PC-3 (cell line): ENCODE results near the gene PNMA6E. TPM values are rescaled to one million over a fixed set of nuclear protein-coding genes. Genes with fewer than 3 reads are reported as not detected.
"Not testable (repeated sequence)": the region's sequence is repeated elsewhere in the genome, so short reads cannot be mapped to it uniquely, and the experiment has no call there.

Experiments
- ATAC-seq: fragments of 200-7000 bp; cut with Tn5 transposase; 2 replicates; pipeline ENCODE4 v1.9.1; 2020; ENCODE audit warnings: mild to moderate bottlenecking, moderate library complexity
- BruUV-seq: library from RNA; stranded (reverse); fragments of 400-500 nt; replicated peaks from 2 replicates; lab custom pipeline; 2021; lab: Mats Ljungman, UMichigan
- CTCF ChIA-PET: fragments of 300-600 bp; sonication (Branson Sonifier 250); formaldehyde crosslinking; loops from one replicate; lab custom pipeline; 2022; ENCODE audit warnings: antibody characterized with exemption; lab: Charles Lee
- POLR2A ChIA-PET: fragments of 300-600 bp; sonication (Branson Sonifier 250); formaldehyde crosslinking; loops from one replicate; lab custom pipeline; 2022; ENCODE audit warnings: antibody characterized with exemption; ENCODE audit not compliant: unreplicated experiment; lab: Charles Lee
- DNase-seq: peaks from one replicate; pipeline ENCODE4 v3.0.0-alpha.2; 2015
- H2AFZ ChIP-seq: fragments of 300-600 bp; sonication (generic); 2 replicates; pipeline ENCODE4 v1.6.0; 2016; ENCODE audit warnings: antibody characterized with exemption, low read length
- H3F3A ChIP-seq: fragments of 300-600 bp; sonication (generic); one replicate; pipeline ENCODE4 v1.6.0; 2017; ENCODE audit warnings: antibody characterized with exemption, low read length, control low read depth, mild to moderate bottlenecking; ENCODE audit not compliant: unreplicated experiment
- H3K27ac ChIP-seq: fragments of 300-600 bp; sonication (generic); 2 replicates; pipeline ENCODE4 v1.5.1; 2016; ENCODE audit warnings: mild to moderate bottlenecking, low read length
- H3K27me3 ChIP-seq: fragments of 300-600 bp; sonication (generic); 2 replicates; pipeline ENCODE4 v1.6.1; 2016; ENCODE audit warnings: low read length, mixed read lengths
- H3K36me3 ChIP-seq: fragments of 300-600 bp; sonication (generic); 2 replicates; pipeline ENCODE4 v1.6.1; 2016; ENCODE audit warnings: low read depth, mixed run types, low read length, mixed read lengths
- H3K4me1 ChIP-seq: fragments of 300-600 bp; sonication (generic); 2 replicates; pipeline ENCODE4 v1.5.1; 2016; ENCODE audit warnings: low read length; ENCODE audit not compliant: insufficient read depth
- H3K4me2 ChIP-seq: fragments of 300-600 bp; sonication (generic); 2 replicates; pipeline ENCODE4 v1.6.0; 2016; ENCODE audit warnings: low read length
- H3K4me3 ChIP-seq: fragments of 300-600 bp; sonication (generic); 2 replicates; pipeline ENCODE4 v1.5.1; 2016; ENCODE audit warnings: mild to moderate bottlenecking, low read length, mixed read lengths
- H3K79me2 ChIP-seq: fragments of 300-600 bp; sonication (generic); 2 replicates; pipeline ENCODE4 v1.6.1; 2017; ENCODE audit warnings: low read length, mixed read lengths
- H3K9ac ChIP-seq: fragments of 300-600 bp; sonication (generic); 2 replicates; pipeline ENCODE4 v1.6.0; 2016; ENCODE audit warnings: mild to moderate bottlenecking, low read length
- H3K9me2 ChIP-seq: fragments of 300-600 bp; sonication (generic); replicated peaks from 2 replicates; pipeline ENCODE4 v1.6.1; 2016; ENCODE audit warnings: mixed run types, low read length, mixed read lengths
- H3K9me3 ChIP-seq: fragments of 300-600 bp; sonication (generic); 2 replicates; pipeline ENCODE4 v1.6.1; 2016; ENCODE audit warnings: low read length, mixed read lengths
- H4K20me1 ChIP-seq: fragments of 300-600 bp; sonication (generic); 2 replicates; pipeline ENCODE4 v1.6.1; 2016; ENCODE audit warnings: low read length, mixed read lengths
- EZH2 ChIP-seq: fragments of 300-600 bp; sonication (generic); IDR thresholded peaks from one replicate; pipeline ENCODE4 v1.6.1; 2017; ENCODE audit warnings: antibody characterized with exemption, mild to moderate bottlenecking, low read length; ENCODE audit not compliant: unreplicated experiment
- EZH2phosphoT487 ChIP-seq: fragments of 300-600 bp; sonication (generic); IDR thresholded peaks from 2 replicates; pipeline ENCODE4 v1.6.1; 2018; ENCODE audit warnings: mild to moderate bottlenecking, antibody characterized with exemption, low read length, borderline replicate concordance
- intact Hi-C: fragments of 100-400 bp; cut with micrococcal nuclease; formaldehyde crosslinking; loops from 2 replicates; pipeline ENCODE4 v1.9.0; 2023
- total RNA-seq: library from RNA; depleted of rRNA; stranded (reverse); fragments of >200 nt; gene quantifications from 2 replicates; pipeline ENCODE4 v1.2.3, GENCODE V29; 2014
- TF ChIP-seq, protein P1 (sequence below): fragments of 300-600 bp; sonication (generic); conservative IDR thresholded peaks from 2 replicates; pipeline ENCODE4 v1.5.1; 2017; ENCODE audit warnings: antibody characterized with exemption, low read depth, mild to moderate bottlenecking, low read length

PNMA6E gene
- total RNA-seq, 1 experiment from 2014 or later = not detected

- no peaks in the 10 kb centered on the region for H3F3A ChIP-seq
- DNase-seq (no peak), ATAC-seq (no peak)
- H3K27ac ChIP-seq = no peak overlapping the region
- H3K27me3 ChIP-seq = 0 out of 2 replicates have a peak, but pooled peaks cover 3% of the 10 kb centered on the region
- H3K9me3 ChIP-seq = no peaks in the 10 kb centered on the region
- H2AFZ ChIP-seq = no peak overlapping the region
- H4K20me1 ChIP-seq = no peaks in the 10 kb centered on the region
- ChIA-PET CTCF (no interaction called here), POLR2A (no interaction called here)
- intact Hi-C loops = no loop called here
- H3K36me3 ChIP-seq = no peaks in the 10 kb centered on the region
- H3K9me2 ChIP-seq = no peaks in the 10 kb centered on the region
- no peaks in the 10 kb centered on the region for H3K79me2 ChIP-seq
- TF ChIP-seq EZH2phosphoT487 (no peak), EZH2 (no peak)
- TF ChIP-seq, protein P1, sequence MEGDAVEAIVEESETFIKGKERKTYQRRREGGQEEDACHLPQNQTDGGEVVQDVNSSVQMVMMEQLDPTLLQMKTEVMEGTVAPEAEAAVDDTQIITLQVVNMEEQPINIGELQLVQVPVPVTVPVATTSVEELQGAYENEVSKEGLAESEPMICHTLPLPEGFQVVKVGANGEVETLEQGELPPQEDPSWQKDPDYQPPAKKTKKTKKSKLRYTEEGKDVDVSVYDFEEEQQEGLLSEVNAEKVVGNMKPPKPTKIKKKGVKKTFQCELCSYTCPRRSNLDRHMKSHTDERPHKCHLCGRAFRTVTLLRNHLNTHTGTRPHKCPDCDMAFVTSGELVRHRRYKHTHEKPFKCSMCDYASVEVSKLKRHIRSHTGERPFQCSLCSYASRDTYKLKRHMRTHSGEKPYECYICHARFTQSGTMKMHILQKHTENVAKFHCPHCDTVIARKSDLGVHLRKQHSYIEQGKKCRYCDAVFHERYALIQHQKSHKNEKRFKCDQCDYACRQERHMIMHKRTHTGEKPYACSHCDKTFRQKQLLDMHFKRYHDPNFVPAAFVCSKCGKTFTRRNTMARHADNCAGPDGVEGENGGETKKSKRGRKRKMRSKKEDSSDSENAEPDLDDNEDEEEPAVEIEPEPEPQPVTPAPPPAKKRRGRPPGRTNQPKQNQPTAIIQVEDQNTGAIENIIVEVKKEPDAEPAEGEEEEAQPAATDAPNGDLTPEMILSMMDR = no peak
- no TSS peak for BruUV-seq
- no peak overlapping the region for H3K4me2 ChIP-seq
- H3K9ac ChIP-seq = no peak overlapping the region
- H3K4me3 ChIP-seq = no peak overlapping the region
- H3K4me1 ChIP-seq = no peaks in the 10 kb centered on the region
These were observed 6.5 kb downstream of the PNMA6E start for GRCh38 chrX:153394612-153395011.

- Histone ChIP-seq H3K4me1 (no peaks in the 10 kb centered on the region), H3K9me3 (no peaks in the 10 kb centered on the region), H3K9ac (no peak overlapping the region), H3K79me2 (no peaks in the 10 kb centered on the region), H3K27me3 (no peaks in the 10 kb centered on the region), H3K9me2 (no peaks in the 10 kb centered on the region), H3F3A (no peaks in the 10 kb centered on the region), H4K20me1 (no peaks in the 10 kb centered on the region), H3K4me2 (no peak overlapping the region), H3K36me3 (no peaks in the 10 kb centered on the region), H2AFZ (no peak overlapping the region), H3K4me3 (no peak overlapping the region), H3K27ac (no peak overlapping the region)
- no peak for TF ChIP-seq EZH2
- no peak for TF ChIP-seq EZH2phosphoT487
- TF ChIP-seq, protein P1 = no peak
- no peak for DNase-seq
- CTCF ChIA-PET = no interaction called here
- intact Hi-C loops = no loop called here
- no peak for ATAC-seq
- BruUV-seq = no TSS peak
- POLR2A ChIA-PET = no interaction called here
These were observed 8.4 kb downstream of the PNMA6E start for GRCh38 chrX:153392642-153393321.

DNA sequence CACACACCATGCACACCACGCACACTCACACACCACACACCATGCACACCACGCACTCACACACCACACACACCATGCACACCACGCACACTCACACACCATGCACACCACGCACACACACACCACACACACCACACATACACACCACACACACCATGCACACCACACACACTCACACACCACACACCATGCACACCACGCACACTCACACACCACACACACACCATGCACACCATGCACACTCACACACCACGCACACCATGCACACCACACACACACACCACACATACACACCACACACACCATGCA is 11.7 kb downstream of the PNMA6E start:
- CTCF ChIA-PET, ATAC-seq: not testable (repeated sequence)

More for the DNA sequence above, 11.7 kb downstream of the PNMA6E start:
- H3K36me3 ChIP-seq, H3K4me1 ChIP-seq, H3F3A ChIP-seq, H3K9ac ChIP-seq, H3K9me3 ChIP-seq, H3K27me3 ChIP-seq, H3K4me2 ChIP-seq, DNase-seq, H3K4me3 ChIP-seq, H2AFZ ChIP-seq, POLR2A ChIA-PET, intact Hi-C loops, H4K20me1 ChIP-seq, H3K9me2 ChIP-seq, BruUV-seq, H3K79me2 ChIP-seq, H3K27ac ChIP-seq: not testable (repeated sequence)
